GM12878 (cell line): Measurements from ENCODE around the gene IQGAP3. TPM values are rescaled to one million over a fixed set of nuclear protein-coding genes. Genes with fewer than 3 reads are reported as not detected.

Source experiments
- ATAC-seq: fragments of 200-7000 bp; cut with Tn5 transposase; 3 replicates; pipeline ENCODE4 v1.9.1; 2020; ENCODE audit warnings: mild to moderate bottlenecking, moderate library complexity
- BruUV-seq: library from RNA; stranded (reverse); fragments of 400-500 nt; replicated peaks from 2 replicates; lab custom pipeline; 2021; lab: Mats Ljungman, UMichigan
- CTCF ChIA-PET: fragments of 300-600 bp; sonication (Branson Sonifier 250); formaldehyde crosslinking; extraction: SDS; loops from one replicate; lab custom pipeline; 2021; ENCODE audit warnings: inconsistent platforms; lab: Yijun Ruan, JAX
- POLR2A ChIA-PET: fragments of 350-600 bp; formaldehyde crosslinking; extraction: SDS; loops from one replicate; lab custom pipeline; 2021; ENCODE audit warnings: inconsistent platforms; lab: Charles Lee
- RAD21 ChIA-PET: fragments of 300-600 bp; sonication (Branson Sonifier 250); formaldehyde crosslinking; loops from one replicate; lab custom pipeline; 2023; ENCODE audit warnings: antibody characterized with exemption; ENCODE audit not compliant: unreplicated experiment; lab: Charles Lee
- SMC1A ChIA-PET: fragments of 300-600 bp; sonication (Branson Sonifier 250); formaldehyde crosslinking; loops from one replicate; lab custom pipeline; 2023; ENCODE audit not compliant: unreplicated experiment, uncharacterized antibody; lab: Charles Lee
- DNase-seq: peaks from one replicate; pipeline ENCODE4 v3.0.0-alpha.2; 2011; ENCODE audit warnings: low read depth, low spot score
- FAIRE-seq: peaks from 3 replicates; lab custom pipeline; 2011; peaks lifted over from hg19 to GRCh38; lab: Jason Lieb, UNC
- H2AFZ ChIP-seq: 2 replicates; pipeline ENCODE4 v1.6.0; 2011; ENCODE audit warnings: low read depth, low read length, control low read depth; ENCODE audit not compliant: control insufficient read depth
- H3K27ac ChIP-seq: 2 replicates; pipeline ENCODE4 v1.5.1; 2011; ENCODE audit warnings: control low read depth; ENCODE audit not compliant: control insufficient read depth, insufficient read depth
- H3K27me3 ChIP-seq, 2 experiments: replicated peaks in 1 of 2; 2 replicates each; pipeline versions ENCODE4 v1.6.0 to v1.6.1; 2011; ENCODE audit warnings: low read length in 1 of 2; ENCODE audit not compliant: control insufficient read depth in 2 of 2, insufficient read depth in 2 of 2
- H3K36me3 ChIP-seq, 2 experiments: 2 replicates each; pipeline ENCODE4 v1.5.1; 2011; ENCODE audit warnings: low read length in 1 of 2; ENCODE audit not compliant: control insufficient read depth in 2 of 2, insufficient read depth in 2 of 2
- H3K4me1 ChIP-seq: 2 replicates; pipeline ENCODE4 v1.6.1; 2011; ENCODE audit warnings: mild to moderate bottlenecking, low read length, moderate library complexity, mixed read lengths; ENCODE audit not compliant: control insufficient read depth, insufficient read depth
- H3K4me2 ChIP-seq: 2 replicates; pipeline ENCODE4 v1.6.0; 2011; ENCODE audit warnings: control low read depth; ENCODE audit not compliant: control insufficient read depth, insufficient read depth
- H3K4me3 ChIP-seq: fragments of 200-600 bp; sonication (generic); 2 replicates; pipeline ENCODE4 v1.5.1; 2016
- H3K79me2 ChIP-seq: 2 replicates; pipeline ENCODE4 v1.6.0; 2011; ENCODE audit warnings: low read length; ENCODE audit not compliant: control insufficient read depth, insufficient read depth
- H3K9ac ChIP-seq: 2 replicates; pipeline ENCODE4 v1.8.0; 2011; ENCODE audit warnings: low read length, control low read depth, mixed read lengths; ENCODE audit not compliant: control insufficient read depth, insufficient read depth
- H3K9me3 ChIP-seq: replicated peaks from 3 replicates; pipeline ENCODE4 v1.5.1; 2011; ENCODE audit warnings: mild to moderate bottlenecking, low read length; ENCODE audit not compliant: control insufficient read depth, insufficient read depth
- H4K20me1 ChIP-seq: 2 replicates; pipeline ENCODE4 v1.6.0; 2011; ENCODE audit not compliant: control insufficient read depth, insufficient read depth
- BCL11A ChIP-seq: IDR thresholded peaks from 2 replicates; pipeline ENCODE4 v1.6.1; 2011; ENCODE audit warnings: low read depth, low read length
- CBFB ChIP-seq: IDR thresholded peaks from 2 replicates; pipeline ENCODE4 v1.6.1; 2016; ENCODE audit warnings: antibody characterized with exemption, low read depth
- CEBPB ChIP-seq, 2 experiments: fragments of 150-350 bp in 1 of 2; IDR thresholded peaks; 2 replicates each; pipeline ENCODE4 v1.6.1; 2012 to 2014; ENCODE audit warnings: low read depth in 2 of 2, low read length in 2 of 2, borderline replicate concordance in 1 of 2, inconsistent platforms in 1 of 2
- CREB1 ChIP-seq: IDR thresholded peaks from 2 replicates; pipeline ENCODE4 v1.6.1; 2012; ENCODE audit warnings: low read depth, mild to moderate bottlenecking, inconsistent platforms
- HDGF ChIP-seq: fragments of 450-650 bp; IDR thresholded peaks from 2 replicates; pipeline ENCODE4 v1.6.1; 2016; ENCODE audit warnings: antibody characterized with exemption
- KDM1A ChIP-seq: fragments of 200-600 bp; sonication (generic); IDR thresholded peaks from 2 replicates; pipeline ENCODE4 v1.6.1; 2016; ENCODE audit warnings: borderline replicate concordance
- POU2F2 ChIP-seq: IDR thresholded peaks from 3 replicates; pipeline ENCODE4 v1.6.1; 2011; ENCODE audit warnings: low read depth, mild to moderate bottlenecking, low read length, borderline replicate concordance
- RCOR1 ChIP-seq: conservative IDR thresholded peaks from 2 replicates; pipeline ENCODE4 v1.6.1; 2012; ENCODE audit warnings: low read depth, low read length, improper control_type of control experiment
- SMAD1 ChIP-seq: fragments of 450-650 bp; IDR thresholded peaks from 2 replicates; pipeline ENCODE4 v1.6.1; 2018; ENCODE audit warnings: mild to moderate bottlenecking, low read depth; ENCODE audit not compliant: partially characterized antibody
- SP1 ChIP-seq: IDR thresholded peaks from one replicate; pipeline ENCODE4 v1.6.1; 2011; ENCODE audit warnings: low read depth, low read length
- STAT3 ChIP-seq: IDR thresholded peaks from 2 replicates; pipeline ENCODE4 v1.6.1; 2011; ENCODE audit warnings: low read depth, low read length, improper control_type of control experiment
- SUZ12 ChIP-seq: fragments of 200-600 bp; sonication (generic); IDR thresholded peaks from one replicate; pipeline ENCODE4 v1.6.1; 2018; ENCODE audit warnings: antibody characterized with exemption, mild to moderate bottlenecking; ENCODE audit not compliant: unreplicated experiment
- ZNF622 ChIP-seq: fragments of 450-650 bp; IDR thresholded peaks from 2 replicates; pipeline ENCODE4 v1.6.1; 2017; ENCODE audit warnings: mild to moderate bottlenecking, inconsistent platforms
- WGBS: methylation state at CpG from one replicate; pipeline ENCODE4 v1.1.6; 2016; ENCODE audit warnings: low lambda C conversion rate; ENCODE audit not compliant: insufficient replicate concordance, insufficient coverage; ENCODE audit errors: missing lambda C conversion rate; 5-methylcytosine and 5-hydroxymethylcytosine counted together
- in situ Hi-C: fragments of 300-500 bp; cut with MboI; formaldehyde crosslinking; loops from 9 replicates; pipeline ENCODE4 v1.14.3; 2018; ENCODE audit warnings: mixed read lengths
- intact Hi-C: fragments of 100-400 bp; cut with micrococcal nuclease; formaldehyde crosslinking; loops from one replicate; pipeline ENCODE4 v1.14.2; 2022; ENCODE audit not compliant: unreplicated experiment
- polyA plus RNA-seq, 11 experiments: library from polyadenylated mRNA; depleted of rRNA in 4 of 11; unstranded in 6 of 11; stranded (reverse) in 5 of 11; fragments of >200 nt; fragmentation: Nextera tagmentation in 4 of 11; fragmentation: Illumina TruSeq in 1 of 11; extraction: Ambion mirVana in 4 of 11; extraction: Trizol in 1 of 11; gene quantifications; 1 replicate in 1 of 11; 2 replicates in 10 of 11; pipeline versions ENCODE4 v1.2.1 to v1.2.3, GENCODE V29; 2011 to 2016; ENCODE audit warnings: inconsistent platforms in 2 of 11, missing spikeins in 2 of 11, low read depth in 1 of 11
- total RNA-seq, 4 experiments: library from RNA; depleted of rRNA in 3 of 4; stranded (reverse); fragments of >200 nt in 3 of 4; fragmentation: Illumina TruSeq in 1 of 4; extraction: Trizol in 1 of 4; gene quantifications; 2 replicates each; pipeline versions ENCODE4 v1.2.1 to v1.2.3, GENCODE V29; 2013 to 2021
- TF ChIP-seq, protein P1 (sequence below): fragments of 450-650 bp; IDR thresholded peaks from 2 replicates; pipeline ENCODE4 v1.6.1; 2017; ENCODE audit warnings: borderline replicate concordance
- TF ChIP-seq, protein P2 (sequence below): fragments of 450-650 bp; IDR thresholded peaks from 2 replicates; pipeline ENCODE4 v1.6.1; 2017; ENCODE audit warnings: antibody characterized with exemption, mild to moderate bottlenecking, moderate library complexity
- TF ChIP-seq, protein P3 (sequence below): fragments of 450-650 bp; IDR thresholded peaks from 2 replicates; pipeline ENCODE4 v1.6.1; 2016; ENCODE audit warnings: mild to moderate bottlenecking

IQGAP3 gene
- total and polyA plus RNA-seq, 10 of the 15 experiments (the other 5 are each of a cell fraction or from before 2014, with no cell fraction given): 1.1 to 10.7 (median 7.9) TPM

DNA sequence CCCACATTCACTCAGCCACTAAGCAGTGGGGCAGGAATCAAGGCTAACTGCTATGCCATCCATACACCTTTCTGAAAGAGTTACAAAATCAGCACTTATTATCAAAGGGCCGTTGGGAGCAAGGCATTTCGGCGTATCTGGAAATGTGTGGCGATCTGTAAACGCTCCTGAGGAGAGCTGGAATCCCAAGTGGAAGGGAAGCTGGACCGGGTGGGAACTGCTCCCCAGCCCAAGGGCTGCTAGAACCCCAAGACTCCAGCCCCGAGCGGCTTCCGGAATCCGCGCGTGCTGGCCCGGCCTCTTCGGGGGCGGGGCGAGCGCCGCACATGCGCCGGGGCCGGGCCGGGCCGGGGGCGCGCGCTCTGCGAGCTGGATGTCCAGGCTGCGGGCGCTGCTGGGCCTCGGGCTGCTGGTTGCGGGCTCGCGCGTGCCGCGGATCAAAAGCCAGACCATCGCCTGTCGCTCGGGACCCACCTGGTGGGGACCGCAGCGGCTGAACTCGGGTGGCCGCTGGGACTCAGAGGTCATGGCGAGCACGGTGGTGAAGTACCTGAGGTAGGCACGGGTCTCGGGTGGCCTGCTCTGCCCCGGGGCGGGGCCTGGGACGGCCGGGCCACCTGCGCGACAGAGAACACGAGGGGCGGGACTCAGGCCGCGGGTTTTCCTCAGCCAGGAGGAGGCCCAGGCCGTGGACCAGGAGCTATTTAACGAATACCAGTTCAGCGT is 19.2 kb upstream of the IQGAP3 start, which contains the start of gene NAXE:
NAXE (plus strand) TSS at position 345 of the 726 bp plus-strand sequence; CDS start at position 374, 29 bp downstream.
- Histone ChIP-seq H4K20me1 (no peaks in the 10 kb centered on the region), H3K4me3 (peak within 1 kb of the TSS; percentile 89), H3K36me3 (peaks cover 17 to 20% of the 10 kb centered on the region in 2 experiments; a peak in 3 of 4 replicates), H3K27ac (peak within 1 kb of the TSS; percentile 86), H3K27me3 (no peaks in the 10 kb centered on the region), H2AFZ (peak within 1 kb of the TSS; percentile 97), H3K9ac (peak within 1 kb of the TSS; percentile 79), H3K4me2 (peak within 1 kb of the TSS; percentile 99), H3K79me2 (peaks cover 9% of the 10 kb centered on the region), H3K9me3 (no peaks in the 10 kb centered on the region), H3K4me1 (peaks cover 5% of the 10 kb centered on the region)
- ATAC-seq: peak; percentile 97
- RAD21 ChIA-PET: interaction anchor here (0.6 to 2.2 kb wide), 15 partner anchors 10 to 206 kb away, joined by 3 to 18 read pairs (median 5); partner anchors contain the start of genes GPATCH4 and NES
- FAIRE-seq: peak; percentile 44
- WGBS: 1% methylated on average over 46 of the region's 60 CpGs
- intact Hi-C loops: no loop called here
- in situ Hi-C loops: no loop called here
- DNase-seq: no peak
- CTCF ChIA-PET: interaction anchor here (0.7 to 4.6 kb wide), 25 partner anchors 9 to 235 kb away, joined by 3 to 49 read pairs (median 4); partner anchors contain the start of genes GPATCH4, ISG20L2 and METTL25B
- POLR2A ChIA-PET: interaction anchor here (0.6 to 3.1 kb wide), 13 partner anchors 9 to 558 kb away, joined by 3 to 39 read pairs (median 5); partner anchors contain the start of genes GPATCH4, ISG20L2, MEF2D and METTL25B
- SMC1A ChIA-PET: interaction anchor here (0.6 to 5.9 kb wide), 16 partner anchors 11 to 136 kb away, joined by 3 to 47 read pairs (median 4); partner anchors contain the start of genes GPATCH4, MEF2D and TTC24
- no TSS peak for BruUV-seq
- TF ChIP-seq, protein P1, sequence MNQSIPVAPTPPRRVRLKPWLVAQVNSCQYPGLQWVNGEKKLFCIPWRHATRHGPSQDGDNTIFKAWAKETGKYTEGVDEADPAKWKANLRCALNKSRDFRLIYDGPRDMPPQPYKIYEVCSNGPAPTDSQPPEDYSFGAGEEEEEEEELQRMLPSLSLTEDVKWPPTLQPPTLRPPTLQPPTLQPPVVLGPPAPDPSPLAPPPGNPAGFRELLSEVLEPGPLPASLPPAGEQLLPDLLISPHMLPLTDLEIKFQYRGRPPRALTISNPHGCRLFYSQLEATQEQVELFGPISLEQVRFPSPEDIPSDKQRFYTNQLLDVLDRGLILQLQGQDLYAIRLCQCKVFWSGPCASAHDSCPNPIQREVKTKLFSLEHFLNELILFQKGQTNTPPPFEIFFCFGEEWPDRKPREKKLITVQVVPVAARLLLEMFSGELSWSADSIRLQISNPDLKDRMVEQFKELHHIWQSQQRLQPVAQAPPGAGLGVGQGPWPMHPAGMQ: no peak
- TF ChIP-seq SMAD1 (no peak), HDGF (no peak; the same call in 1 of the 2 replicates), KDM1A (no peak), SUZ12 (no peak), RCOR1 (no peak), BCL11A (no peak), STAT3 (no peak), POU2F2 (peak; percentile 59; the same call in 2 of the 3 replicates), CBFB (no peak), SP1 (no peak), ZNF622 (no peak), CEBPB (IDR thresholded peaks at IDR 0.05; ENCODE audit: borderline replicate concordance in 1 of 2, low read depth in 2 of 2, low read length in 2 of 2) (no peak), CREB1 (no peak)
- TF ChIP-seq, protein P2, sequence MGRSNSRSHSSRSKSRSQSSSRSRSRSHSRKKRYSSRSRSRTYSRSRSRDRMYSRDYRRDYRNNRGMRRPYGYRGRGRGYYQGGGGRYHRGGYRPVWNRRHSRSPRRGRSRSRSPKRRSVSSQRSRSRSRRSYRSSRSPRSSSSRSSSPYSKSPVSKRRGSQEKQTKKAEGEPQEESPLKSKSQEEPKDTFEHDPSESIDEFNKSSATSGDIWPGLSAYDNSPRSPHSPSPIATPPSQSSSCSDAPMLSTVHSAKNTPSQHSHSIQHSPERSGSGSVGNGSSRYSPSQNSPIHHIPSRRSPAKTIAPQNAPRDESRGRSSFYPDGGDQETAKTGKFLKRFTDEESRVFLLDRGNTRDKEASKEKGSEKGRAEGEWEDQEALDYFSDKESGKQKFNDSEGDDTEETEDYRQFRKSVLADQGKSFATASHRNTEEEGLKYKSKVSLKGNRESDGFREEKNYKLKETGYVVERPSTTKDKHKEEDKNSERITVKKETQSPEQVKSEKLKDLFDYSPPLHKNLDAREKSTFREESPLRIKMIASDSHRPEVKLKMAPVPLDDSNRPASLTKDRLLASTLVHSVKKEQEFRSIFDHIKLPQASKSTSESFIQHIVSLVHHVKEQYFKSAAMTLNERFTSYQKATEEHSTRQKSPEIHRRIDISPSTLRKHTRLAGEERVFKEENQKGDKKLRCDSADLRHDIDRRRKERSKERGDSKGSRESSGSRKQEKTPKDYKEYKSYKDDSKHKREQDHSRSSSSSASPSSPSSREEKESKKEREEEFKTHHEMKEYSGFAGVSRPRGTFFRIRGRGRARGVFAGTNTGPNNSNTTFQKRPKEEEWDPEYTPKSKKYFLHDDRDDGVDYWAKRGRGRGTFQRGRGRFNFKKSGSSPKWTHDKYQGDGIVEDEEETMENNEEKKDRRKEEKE: no peak
- TF ChIP-seq, protein P3, sequence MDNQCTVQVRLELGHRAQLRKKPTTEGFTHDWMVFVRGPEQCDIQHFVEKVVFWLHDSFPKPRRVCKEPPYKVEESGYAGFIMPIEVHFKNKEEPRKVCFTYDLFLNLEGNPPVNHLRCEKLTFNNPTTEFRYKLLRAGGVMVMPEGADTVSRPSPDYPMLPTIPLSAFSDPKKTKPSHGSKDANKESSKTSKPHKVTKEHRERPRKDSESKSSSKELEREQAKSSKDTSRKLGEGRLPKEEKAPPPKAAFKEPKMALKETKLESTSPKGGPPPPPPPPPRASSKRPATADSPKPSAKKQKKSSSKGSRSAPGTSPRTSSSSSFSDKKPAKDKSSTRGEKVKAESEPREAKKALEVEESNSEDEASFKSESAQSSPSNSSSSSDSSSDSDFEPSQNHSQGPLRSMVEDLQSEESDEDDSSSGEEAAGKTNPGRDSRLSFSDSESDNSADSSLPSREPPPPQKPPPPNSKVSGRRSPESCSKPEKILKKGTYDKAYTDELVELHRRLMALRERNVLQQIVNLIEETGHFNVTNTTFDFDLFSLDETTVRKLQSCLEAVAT: 0 out of 2 replicates have a peak, but pooled peaks have one; percentile 17
